ENCODE measurements around the gene MORF4L1.
"Not testable (repeated sequence)": the region's sequence is repeated elsewhere in the genome, so short reads cannot be mapped to it uniquely, and the experiment has no call there.

MORF4L1 gene
- total RNA-seq, result 88.2 to 157 (median 120) reads per million in 4 experiments

- peak; percentile 90 for DNase-seq
Measured at GRCh38 chr15:78872155-78872971, at the start of gene MORF4L1. TSS of gene MORF4L1 (plus strand) at chr15:78872890. CDS start at chr15:78873018, 128 bp downstream.

- DNase-seq, result no peak
Measured at GRCh38 chr15:78828920-78829319, 43.8 kb upstream of the MORF4L1 start.

- DNase-seq, result no peak
Measured at GRCh38 chr15:78830514-78831228, 42.0 kb upstream of the MORF4L1 start.

- DNase-seq, result no peak
Measured at GRCh38 chr15:78831229-78832207, 41.2 kb upstream of the MORF4L1 start.

- no peak for DNase-seq
Measured at GRCh38 chr15:78836333-78836732, 36.4 kb upstream of the MORF4L1 start.

- no peak for DNase-seq
Measured at GRCh38 chr15:78837131-78837530, 35.6 kb upstream of the MORF4L1 start.

- no peak for DNase-seq
Measured at GRCh38 chr15:78837543-78837942, 35.1 kb upstream of the MORF4L1 start.

GRCh38 chr15:78838489-78838888 lies 34.2 kb upstream of the MORF4L1 start:
- DNase-seq, result no peak

GRCh38 chr15:78839151-78839550 lies 33.5 kb upstream of the MORF4L1 start:
- not testable (repeated sequence) for DNase-seq

- DNase-seq, result no peak
Measured at GRCh38 chr15:78840661-78841375, 31.9 kb upstream of the MORF4L1 start.

GRCh38 chr15:78841376-78841706 lies 31.3 kb upstream of the MORF4L1 start:
- no peak for DNase-seq

GRCh38 chr15:78841891-78842290 lies 30.8 kb upstream of the MORF4L1 start:
- no peak for DNase-seq

GRCh38 chr15:78842519-78842918 lies 30.2 kb upstream of the MORF4L1 start:
- no peak for DNase-seq

GRCh38 chr15:78846906-78847305 lies 25.8 kb upstream of the MORF4L1 start:
- DNase-seq, result not testable (repeated sequence)

GRCh38 chr15:78847387-78847906 lies 25.2 kb upstream of the MORF4L1 start:
- not testable (repeated sequence) for DNase-seq

- DNase-seq, result no peak
Measured at GRCh38 chr15:78850352-78850751, 22.3 kb upstream of the MORF4L1 start.

GRCh38 chr15:78850941-78851755 lies 21.5 kb upstream of the MORF4L1 start:
- no peak for DNase-seq

- no peak for DNase-seq
Measured at GRCh38 chr15:78853500-78853899, 19.2 kb upstream of the MORF4L1 start.

- DNase-seq, result no peak
Measured at GRCh38 chr15:78854833-78855372, 17.8 kb upstream of the MORF4L1 start.

GRCh38 chr15:78855746-78856145 lies 16.9 kb upstream of the MORF4L1 start:
- no peak for DNase-seq

All from effector CD8-positive, alpha-beta T cell (primary cell).